Activated T-helper 1 cell treated with Interleukin-2 at 50 U/mL for 16 hours (primary cell): ENCODE measurements around the gene KLRG1.

Experiments
- DNase-seq: peaks from one replicate; pipeline ENCODE4 v3.0.0-alpha.2; 2020; ENCODE audit warnings: low read depth

The KLRG1 gene

DNA sequence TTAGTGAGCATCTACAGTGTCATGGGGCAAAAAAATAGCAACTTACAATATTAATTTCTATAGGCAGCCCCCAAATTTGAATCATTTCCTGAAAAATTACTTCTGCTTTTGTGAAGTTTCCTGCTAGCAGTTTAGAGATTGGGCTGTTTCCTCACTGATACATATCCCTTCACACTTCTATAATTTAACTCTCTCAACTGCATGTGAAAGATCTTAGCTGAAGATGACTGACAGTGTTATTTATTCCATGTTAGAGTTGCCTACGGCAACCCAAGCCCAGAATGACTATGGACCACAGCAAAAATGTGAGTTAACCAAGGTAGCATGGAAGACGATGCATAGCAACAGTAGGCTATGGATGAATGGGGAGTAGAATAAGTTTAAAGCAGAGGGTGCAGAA, at the start of gene KLRG1:
KLRG1 (plus strand) TSS at position 134 of the 400 bp plus-strand sequence; CDS start at position 224, 90 bp downstream.
- DNase-seq = no peak

DNA sequence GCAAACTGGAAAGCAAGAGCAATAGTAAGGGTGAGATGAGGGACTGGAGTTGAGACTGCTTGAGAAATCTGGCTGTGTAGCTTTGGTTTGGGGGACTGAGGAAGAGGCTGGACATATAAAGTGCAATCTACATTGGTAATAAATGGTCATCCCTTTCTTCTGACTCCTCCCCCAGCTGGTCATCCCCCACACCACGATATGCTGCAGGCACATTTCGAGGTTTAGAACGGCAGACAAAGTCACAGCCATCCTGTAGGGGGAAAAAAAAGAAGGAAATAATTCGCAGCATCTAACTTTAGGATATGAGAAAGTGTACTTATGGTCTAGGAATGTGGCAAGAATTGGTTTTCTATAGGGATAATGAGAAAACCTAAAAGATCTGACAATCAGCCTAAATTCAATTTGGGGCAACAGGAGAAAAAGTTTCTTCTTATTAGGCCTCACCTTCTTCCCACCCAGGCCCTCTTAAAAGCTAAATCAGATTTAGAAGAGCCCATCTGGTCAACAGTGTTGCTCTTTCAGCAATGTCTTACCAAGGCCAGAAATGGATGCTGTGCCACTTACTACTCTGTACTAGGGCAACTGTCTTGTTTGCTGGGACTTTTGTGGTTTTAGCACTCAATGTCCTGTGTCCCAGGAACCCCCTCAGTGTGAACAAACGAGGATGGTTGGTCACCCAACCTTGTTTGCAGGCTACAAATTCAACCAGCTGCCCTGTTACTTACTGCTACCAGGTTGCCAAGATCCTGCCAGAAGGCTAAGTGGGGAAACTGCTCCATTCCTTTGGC, 47.5 kb upstream of the KLRG1 start:
- no peak for DNase-seq

DNA sequence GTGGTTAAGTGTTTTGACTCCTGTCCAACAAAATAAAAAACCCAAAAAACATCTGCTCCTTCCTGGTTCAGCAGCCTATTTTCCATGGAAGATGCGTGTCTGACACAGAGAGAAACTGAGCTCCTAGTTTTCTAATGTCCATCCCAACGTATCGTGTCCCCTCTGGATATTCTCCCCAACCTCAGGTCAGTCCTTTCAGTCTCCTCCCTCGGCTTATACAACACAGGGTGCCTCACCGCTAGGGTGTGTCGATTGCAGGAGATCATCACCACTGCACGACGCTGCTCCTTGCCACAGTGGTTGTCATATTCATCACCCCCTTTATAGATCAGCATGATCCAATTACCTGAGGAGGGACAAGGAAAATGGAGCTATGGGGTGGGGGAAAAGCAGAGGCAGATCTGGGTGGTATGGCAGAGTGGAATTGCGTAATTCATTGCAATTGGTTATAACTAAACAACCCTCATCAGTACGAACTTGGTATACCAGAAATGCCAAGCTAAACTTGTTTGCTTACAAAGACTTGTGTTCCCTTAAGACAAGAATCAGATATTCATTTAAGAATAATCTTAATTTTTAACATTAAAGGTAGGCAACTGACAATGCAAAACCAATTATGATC, 45.7 kb upstream of the KLRG1 start:
- DNase-seq = no peak

DNA sequence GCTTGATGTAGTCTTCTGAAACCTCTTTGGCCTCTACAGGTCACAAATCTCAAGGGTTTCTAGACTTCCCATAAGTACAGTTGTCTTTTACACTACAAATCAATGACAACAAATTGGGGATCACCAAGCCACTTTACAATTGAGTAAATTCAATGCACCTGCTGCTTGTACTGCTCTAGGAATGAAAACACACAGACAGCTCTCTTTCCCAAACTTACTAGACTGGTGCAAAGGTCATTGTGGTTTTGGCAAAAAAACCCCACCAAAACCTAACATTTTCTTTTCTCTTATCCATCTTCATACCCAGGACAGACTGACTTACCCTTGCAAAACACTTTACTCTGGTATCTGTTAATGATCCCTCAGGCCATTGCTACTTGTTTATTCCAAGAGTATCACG, 42.6 kb upstream of the KLRG1 start:
- no peak for DNase-seq

DNA sequence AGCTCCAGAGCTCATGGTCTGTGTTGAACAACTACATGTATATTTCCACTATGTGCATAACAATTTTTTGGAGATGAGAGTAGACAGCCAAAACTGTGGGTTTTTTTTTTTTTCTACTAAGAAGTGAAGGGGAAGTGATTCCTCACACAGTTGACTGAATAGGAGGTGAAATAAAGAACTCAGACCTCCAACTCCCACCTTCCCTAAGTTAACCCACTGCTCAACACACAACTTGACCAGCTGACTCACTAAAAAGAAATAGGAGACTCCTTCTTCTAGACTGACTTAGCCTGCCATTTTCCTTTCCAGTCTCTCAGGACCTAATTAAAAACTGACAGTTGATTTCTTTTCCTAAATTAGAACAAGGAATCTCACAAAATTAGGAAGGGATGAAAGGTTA, 41.6 kb upstream of the KLRG1 start:
- no peak for DNase-seq

DNA sequence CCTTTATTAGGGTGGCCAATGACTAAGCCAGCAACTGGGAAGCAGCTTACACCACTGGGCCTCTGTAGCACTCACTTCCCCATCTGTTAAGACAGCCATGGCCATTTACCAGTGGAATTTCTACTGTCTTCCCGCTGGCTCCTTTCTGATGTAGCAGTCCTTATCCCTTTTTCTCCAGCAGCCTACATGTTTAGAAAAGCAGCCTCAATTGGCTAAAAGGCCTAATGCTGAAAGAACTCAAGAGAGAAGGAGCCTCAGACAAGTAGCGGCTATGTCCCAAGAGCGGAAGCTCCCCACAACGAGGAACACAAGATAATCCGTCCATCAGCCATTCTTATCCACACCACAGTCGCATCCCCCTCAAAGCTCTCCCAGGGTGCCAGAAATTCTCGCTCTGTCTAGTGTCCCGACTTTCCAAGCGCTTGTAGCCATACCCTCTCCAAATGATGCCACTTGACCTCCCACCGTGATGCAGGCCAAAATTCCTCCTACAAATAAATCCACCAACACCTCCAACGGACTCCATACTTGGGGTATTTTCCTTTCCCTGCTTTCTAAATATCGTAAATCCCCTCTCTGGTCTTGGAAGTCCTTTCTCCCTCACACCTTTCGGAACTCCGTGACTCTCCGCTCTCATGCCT, 40.5 kb upstream of the KLRG1 start:
- DNase-seq = no peak

DNA sequence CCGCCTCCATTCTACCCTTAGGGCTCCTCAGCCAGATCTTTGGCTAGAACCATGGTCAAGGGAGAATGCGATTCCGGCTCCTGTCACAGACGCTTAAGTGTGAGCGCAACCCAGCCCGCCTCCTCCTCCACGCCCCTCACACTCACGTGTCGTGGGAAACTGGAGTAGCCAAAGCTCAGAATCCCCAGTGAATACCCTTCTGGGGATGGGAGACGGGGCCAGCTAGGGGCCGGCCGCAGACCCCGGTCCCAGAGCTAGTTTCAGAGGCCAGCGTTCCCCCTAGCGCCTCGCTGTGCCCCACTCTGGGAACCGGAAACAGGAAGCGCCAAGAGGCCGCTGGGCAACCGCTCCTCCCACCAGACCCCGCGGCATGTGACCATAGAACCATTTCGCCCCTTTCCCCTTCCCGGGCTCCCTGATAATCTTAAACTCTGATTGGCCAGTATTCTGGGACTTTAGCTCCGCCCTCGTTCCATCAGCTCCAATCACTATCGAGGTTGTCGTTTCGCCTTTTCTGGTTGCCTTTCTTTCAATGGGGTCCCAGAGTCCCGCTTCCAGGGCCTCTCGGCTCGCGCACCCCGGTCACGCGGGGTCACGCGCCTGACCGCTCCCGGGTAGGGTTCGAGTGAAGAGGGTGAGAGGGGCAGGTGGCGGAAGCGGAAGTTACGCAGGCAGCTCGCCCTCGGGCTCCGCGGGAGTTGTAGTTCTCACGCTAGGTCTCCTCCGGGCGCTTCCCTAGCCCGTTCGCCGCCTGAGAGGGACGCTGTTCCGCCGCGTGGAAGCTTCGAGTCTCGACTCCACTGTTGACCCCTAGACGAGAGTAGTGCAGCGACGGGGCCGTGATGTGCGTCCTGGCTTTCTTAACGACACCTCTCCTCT, 39.8 kb upstream of the KLRG1 start, which contains the start of gene M6PR:
M6PR (minus strand) TSS at position 304 of the 879 bp plus-strand sequence. CDS start 3,241 bp downstream, outside the sequence.
- peak; percentile 79 for DNase-seq

DNA sequence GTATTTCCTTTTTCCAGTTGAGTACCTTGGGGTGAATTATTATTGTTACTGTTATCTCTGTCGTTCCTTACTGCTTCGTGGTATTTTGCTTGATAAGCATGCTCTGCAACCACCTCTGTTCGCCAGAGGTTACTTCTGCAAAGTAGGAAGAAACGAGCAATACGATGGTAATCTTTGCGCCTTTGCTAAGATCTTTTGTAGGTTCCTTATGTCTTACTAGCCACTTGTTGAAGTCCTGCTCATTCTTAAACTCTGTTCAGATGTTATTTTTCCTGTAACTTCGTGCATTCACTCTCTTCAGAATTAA, 39.2 kb upstream of the KLRG1 start:
- DNase-seq = no peak

DNA sequence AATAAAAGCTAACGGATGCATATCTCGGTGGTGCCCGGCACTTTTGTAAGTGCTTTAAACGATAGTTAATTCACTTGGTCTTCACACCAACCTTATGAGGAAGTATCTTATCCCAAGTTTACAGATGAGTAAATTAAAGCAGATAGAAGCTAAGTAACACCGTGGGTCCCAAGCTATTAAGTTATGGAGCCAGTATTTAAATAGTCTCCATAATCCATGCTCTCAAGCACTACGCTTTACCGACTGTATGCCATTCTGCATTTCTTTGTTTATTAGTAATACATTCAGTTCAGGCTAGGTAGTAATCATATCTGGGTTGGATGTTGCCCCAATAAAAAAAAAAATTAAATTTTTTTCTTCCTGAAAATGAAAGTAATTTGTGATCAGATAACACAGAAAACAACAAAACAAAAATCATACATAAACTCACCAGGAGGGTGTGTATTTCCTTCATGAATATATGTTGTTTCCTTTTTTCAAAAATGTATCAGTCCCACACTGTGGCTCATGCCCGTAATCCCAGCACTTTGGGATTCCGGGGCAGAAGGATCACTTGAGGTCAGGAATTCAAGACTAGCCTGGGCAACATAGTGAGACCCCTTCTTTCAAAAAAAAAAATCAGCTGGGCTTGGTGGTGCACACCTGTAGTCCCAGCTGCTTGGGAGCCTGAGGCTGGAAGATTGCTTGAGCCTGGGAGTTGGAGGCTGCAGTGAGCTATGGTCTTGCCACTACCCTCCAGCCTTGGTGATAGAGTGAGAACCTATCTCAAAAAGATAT, 38.5 kb upstream of the KLRG1 start:
- DNase-seq = no peak

DNA sequence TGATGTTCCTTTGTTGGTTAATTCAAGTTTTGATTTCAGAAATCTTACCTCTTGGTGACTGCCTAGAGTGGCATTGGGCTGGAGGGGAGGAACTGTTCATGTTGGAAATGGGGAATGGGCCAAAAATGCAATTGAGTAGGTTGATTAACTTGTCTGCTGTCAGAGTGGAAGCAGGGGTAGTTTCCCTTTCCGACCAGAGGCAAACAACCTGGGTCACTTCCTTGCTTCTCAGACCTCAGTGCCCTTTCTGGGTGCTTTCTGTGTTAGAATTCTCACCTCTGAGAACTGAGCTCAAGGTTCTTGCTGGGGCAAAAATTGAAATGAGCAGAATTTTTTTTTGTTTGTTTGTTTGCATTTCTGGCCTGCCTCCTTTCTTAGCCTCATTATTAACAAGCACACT, 37.6 kb upstream of the KLRG1 start:
- no peak for DNase-seq

DNA sequence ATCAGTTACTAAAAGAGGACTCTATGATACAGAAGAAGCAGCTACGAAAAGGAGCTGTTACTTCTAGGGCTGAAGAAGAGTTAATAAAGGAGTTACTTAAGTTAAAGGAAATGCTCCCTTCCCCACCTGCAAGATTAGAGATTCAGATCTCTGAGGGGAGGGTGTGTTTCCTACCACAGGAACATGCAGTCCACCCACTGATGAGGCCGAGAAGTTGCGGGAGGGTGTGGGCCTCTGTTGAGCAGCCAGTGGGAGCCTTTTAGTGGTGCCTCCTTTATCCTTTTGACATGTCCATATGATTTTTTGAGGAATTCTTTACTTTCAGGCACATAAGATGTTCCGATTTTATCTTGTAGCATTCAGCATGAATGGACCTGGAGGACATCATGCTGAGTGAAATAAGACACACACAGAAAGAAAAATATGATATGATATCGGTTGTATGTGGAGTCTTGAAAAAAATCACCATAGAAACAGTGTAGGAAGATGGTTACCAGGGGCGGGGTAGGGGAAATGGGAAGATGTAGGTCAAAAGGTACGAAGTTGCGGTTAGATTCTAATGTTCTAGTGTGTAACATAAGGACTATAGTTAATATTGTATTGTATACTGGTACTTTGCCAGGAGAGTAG, 35.5 kb upstream of the KLRG1 start:
- DNase-seq = peak; percentile 38

DNA sequence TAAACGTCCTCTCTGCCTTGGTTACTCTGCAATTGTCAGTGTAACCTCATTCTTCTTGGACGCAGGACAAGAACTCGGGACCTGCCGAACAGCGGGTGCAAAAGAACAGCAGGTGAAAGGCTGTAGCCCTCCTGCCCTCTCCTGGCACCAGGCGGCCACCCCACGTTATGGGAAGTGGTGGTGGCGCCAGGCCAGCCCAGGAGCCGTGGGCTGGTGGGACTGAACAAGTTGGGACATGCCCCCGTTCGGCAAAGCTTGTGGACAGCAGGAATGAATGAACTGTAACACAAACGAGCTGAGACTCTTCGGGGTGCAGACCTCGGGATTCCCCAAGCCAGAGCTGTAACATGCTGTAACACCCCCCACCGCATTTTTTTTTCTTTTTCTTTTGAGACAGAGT, 33.3 kb upstream of the KLRG1 start:
- no peak for DNase-seq

DNA sequence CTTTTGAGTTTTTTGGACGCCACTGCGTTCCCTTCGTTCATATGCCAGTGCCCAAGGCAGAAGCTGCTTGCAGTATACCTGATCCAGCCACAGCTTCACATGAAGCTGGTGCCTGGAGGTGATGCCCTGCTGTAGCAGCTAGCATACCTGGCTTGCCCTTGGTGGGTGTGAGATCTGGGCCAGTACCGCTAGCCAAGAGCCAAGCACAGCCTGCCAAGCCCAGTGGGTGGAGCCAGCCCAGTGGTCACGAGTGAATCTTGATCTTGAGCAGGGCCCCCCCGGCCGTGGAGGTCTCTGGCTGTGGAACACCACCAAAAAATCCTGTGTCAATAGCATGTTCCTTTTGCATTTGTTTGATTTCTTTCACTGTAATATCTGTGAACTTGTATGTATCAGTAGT, 32.6 kb upstream of the KLRG1 start:
- DNase-seq = no peak

DNA sequence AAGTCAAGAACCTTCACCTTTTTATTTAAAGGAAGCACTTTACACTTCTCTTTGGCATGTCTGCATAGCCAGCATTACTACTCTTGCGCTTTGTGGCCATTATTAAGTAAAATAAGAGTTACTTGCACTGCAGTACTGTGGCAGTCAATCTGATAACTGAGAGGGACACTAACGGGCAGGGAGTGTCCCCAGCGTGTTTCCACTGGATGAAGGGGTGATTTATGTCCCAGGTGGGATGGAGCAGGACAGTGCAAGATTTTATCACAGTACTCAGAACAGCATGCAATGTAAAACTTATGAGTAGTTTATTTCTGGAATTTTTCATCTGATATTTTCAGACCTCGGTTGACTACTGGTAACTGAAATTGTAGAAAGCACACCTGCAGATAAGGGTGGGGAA, 31.8 kb upstream of the KLRG1 start:
- DNase-seq = no peak

DNA sequence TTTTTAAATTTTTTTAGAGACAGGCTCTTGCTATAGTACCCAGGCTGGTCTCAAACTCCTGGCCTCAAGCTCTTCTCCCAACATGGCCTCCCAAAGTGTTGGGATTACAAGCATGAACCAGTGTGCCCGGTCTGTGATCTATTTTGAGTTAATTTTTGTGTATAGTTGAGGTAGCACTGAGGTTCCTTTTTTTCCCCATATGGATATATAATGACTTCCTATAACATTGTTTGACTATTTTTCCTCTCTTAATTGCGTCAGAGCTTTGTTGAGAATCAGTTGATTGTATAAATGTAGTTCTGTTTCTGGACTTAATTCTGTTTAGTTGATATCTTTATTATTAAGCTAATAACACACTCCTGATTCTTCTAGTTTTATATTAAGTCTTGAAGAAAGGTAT, 31.3 kb upstream of the KLRG1 start:
- DNase-seq = no peak

DNA sequence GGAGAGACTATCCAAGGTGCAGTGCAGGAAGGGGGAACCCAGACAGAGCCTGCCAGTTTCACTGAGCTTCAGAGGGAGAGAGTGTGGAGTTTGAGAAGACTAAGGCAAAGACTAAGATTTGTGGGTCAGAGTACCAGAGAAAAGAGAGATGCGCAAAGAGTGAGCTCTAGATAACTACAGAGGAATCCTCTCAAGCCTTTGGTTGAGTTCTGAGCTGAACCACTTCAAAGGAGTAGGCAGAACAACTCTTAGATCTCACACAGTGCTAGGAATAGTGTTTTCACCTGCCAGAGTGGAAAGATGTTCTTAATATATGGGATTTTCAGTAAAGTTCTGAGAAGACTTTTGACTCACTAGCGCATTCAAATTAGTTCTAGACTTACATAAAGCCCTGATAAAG, 29.2 kb upstream of the KLRG1 start:
- DNase-seq = no peak

DNA sequence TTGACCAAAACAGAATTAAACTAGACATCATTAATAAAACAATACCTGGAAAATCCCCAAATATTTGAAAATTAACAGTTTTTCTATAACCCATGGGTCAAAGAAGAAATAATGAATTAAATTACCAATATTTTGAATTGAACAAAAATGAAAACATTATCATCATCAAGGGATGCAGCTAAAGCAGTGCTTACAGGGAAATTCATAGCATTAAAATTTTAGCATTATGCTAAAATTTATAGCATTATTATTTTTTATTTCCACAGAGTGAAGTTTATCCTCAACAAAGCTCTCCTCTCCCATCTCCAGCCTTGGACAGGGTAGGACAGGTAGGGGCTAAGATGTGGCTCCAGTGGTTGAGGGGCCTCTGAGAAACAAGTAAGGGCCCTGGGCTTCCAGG, 20.6 kb upstream of the KLRG1 start:
- no peak for DNase-seq

DNA sequence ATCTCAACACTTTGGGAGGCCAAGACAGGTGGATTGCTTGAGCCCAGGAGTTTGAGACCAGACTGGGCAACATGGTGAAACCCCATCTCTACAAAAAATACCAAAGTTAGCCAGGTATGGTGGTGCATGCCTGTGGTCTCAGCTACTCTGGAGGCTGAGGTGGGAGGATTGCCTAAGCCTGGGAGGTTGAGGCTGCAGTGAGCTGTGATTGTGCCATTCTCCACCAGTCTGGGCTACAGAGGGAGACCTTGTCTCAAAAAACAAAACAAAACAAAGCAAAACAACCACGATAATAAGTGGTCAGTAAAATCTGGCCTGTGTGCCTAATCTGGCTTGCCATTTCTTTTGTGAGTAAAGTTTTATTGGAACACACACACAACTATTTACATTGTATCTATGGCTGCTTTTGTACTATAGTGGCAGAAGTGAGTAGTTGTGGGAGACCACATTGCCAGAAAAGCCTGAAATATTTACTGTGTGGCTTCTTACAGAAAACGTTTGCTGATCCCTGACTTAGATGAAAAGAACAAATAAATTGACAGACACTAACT, 19.4 kb upstream of the KLRG1 start:
- no peak for DNase-seq

DNA sequence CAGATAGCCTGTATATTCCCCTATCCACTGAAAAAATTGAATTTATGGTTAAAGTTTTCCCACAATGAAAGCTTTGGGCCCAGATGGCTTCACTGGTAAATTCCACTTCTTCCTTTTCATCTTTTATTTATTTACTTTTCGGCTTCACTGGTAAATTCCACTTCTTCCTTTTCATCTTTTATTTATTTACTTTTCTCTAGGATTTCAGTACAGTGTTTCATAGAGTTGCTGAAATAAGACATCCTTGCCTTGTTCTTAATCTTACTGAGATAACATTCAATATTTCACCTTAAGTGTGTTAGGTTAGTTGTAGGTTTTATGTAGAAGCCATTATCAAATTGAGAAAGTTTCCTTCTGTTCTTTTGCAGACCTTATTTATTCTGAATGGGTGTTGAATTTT, 18.9 kb upstream of the KLRG1 start:
- no peak for DNase-seq

DNA sequence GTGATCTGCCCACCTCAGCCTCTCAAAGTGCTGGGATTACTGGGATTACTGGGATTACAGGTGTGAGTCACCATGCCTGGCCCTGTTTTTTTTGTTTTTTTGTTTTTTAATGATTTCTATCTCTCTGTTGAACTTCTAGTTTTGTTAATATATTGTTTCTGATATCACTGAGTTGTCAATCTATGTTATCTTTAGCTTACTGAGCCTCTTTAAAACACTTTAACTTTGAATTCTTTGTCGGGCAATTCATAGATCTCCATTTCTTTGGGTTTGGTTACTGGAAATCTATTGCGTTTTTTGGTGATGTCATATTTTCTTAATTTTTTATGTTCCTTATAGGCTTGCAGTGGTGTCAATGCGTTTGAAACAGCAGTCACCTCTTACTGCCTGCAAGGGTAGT, 9.2 kb upstream of the KLRG1 start:
- no peak for DNase-seq

DNA sequence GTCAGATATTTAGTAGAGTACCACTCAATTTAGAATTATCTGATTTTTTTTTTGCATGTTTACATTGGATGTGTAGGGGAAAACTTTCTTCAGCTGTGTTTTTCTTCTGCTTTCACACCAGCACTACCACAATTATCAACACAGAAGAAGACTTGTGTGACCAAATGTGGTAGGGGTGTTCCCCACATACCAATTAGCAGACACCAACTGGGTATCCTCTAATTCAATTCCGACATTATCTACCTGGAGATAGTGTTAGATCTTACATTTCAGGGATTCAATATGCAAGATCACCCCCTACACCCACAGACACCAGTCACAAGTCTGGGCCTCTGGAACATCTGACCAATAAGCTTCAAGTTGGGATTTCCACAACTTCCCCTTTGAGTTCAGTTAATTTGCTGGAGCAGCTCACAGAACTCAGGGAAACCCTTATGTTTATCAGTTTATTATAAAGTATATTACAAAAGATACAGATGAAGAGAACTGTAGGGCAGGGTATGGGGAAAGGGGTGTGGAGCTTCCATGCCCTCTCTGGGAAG, 4.1 kb upstream of the KLRG1 start:
- no peak for DNase-seq
